SKM-1 (cell line): Measurements from ENCODE around the gene EGFL7.

Experiments
- DNase-seq: peaks from one replicate; lab custom pipeline; 2025; ENCODE audit not compliant: unreplicated experiment; lab: John Stamatoyannopoulos, UW

EGFL7 gene

GRCh38 chr9:136658849-136659535 lies 3.7 kb upstream of the EGFL7 start:
- no peak for DNase-seq

DNA sequence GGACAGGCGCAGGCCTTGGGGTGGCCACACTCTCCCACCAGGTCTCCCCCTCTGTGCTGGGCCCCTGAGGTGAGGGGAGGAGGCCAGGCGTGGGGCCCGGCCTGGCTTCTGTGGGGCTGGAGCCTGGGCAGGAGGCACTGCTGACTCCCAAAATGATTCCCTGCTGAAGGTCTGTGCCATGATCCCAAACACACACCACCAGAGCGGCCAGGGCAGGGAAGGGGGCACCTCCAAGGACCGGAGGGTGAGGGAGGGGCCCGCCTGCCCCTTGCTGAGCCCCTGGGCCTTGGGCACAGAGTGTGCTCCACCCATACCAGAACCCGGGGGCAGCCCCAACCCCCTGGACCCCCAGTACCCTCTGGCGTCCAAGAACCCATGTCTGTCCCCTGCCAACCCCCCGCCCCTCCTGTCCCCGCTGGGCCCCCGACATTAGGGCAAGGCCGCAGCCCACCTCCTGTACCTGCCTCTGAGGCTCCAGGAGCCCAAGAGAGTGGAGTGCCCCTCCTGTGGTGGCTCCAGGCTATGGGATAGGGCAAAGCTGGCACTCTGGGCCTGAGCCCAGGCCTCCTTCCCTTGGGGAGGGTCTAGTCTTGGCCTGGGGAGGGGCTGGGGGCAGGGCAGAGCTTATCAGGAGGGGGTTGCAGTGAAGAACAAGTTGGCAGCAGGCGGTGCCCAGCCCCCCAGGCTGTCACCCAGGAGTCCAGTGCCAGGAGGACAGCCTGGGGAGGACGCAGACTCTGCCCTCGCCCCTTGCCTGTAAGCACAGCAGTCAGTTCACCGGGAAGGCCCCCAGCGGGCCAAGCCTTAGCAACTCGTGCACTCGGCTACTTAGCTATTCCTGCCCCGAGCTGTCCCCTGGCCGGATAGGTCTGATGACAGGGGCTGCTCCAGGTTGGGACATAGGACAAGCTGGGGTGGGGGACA lies 2.6 kb upstream of the EGFL7 start:
- no peak for DNase-seq

- no peak for DNase-seq
These were observed 1.7 kb upstream of the EGFL7 start for GRCh38 chr9:136660971-136661550.

DNA sequence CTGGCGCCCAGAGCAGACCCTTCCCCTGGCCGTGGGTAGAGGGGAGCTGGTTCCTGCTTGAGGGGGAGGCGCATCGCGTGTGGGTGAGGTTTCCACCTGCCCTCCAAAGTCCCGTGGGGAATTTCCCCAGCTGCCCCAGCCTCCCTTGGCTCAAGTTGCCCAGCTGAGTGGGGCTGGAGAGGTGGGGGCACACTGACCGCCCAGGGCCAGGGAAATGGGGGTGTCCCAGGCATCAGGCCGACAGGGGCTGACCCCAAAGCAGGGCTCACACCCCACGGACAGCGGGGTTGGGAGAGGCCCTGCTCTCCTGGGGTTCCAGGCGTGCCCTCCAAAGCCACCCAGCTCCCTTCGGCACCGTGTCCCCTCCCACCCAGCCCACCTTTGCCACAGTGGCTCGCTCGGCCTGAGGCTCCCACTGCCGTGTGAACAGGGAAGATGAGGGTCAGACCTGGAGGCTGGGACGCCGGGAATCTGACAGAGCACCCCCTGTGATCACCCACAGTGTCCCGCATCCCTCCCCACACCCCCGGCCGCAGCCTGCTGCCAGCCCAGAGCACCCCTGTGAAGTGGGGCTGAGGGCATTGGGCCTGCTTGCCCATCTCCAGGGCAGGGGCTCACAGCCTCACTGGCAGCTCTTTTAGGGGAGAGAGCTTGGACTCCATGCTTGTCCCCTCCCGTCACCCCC lies 933 bp upstream of the EGFL7 start:
- DNase-seq = no peak

GRCh38 chr9:136662326-136662655 lies 425 bp upstream of the EGFL7 start:
- no peak for DNase-seq

- DNase-seq = no peak
These were observed 1.5 kb downstream of the EGFL7 start for GRCh38 chr9:136664000-136664915.

DNA sequence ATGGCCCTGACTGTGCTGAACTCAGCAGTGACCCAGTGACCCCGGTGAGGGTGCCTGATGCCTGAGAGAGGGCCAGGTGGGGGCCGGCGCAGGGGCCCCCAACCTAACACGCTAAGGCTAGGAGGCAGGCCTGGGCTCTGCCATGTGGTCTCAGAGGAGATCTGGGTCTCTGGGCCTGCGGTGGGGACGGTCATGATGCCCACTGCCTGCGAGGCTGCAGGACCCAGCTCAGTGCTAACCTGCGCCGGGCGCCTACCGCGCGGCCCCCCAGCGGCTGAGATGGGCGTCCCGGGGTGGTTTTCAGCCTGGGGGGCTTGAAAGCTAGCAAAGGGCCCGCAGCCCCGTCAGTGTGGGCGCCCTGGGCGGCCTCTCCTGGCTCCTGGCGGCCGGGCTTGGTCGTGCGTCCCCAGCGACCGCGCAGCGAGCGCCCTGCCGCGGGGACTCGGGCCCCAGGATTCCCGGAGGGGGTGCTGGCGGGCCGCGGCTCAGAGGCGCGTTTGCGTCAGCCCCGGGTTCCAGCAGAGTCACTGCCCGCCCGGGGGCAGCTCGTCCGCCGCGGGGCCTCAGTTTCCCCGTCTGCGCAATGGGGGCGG lies 2.5 kb downstream of the EGFL7 start:
- DNase-seq = no peak

- DNase-seq = no peak
These were observed 3.1 kb downstream of the EGFL7 start for GRCh38 chr9:136665704-136666371.

DNA sequence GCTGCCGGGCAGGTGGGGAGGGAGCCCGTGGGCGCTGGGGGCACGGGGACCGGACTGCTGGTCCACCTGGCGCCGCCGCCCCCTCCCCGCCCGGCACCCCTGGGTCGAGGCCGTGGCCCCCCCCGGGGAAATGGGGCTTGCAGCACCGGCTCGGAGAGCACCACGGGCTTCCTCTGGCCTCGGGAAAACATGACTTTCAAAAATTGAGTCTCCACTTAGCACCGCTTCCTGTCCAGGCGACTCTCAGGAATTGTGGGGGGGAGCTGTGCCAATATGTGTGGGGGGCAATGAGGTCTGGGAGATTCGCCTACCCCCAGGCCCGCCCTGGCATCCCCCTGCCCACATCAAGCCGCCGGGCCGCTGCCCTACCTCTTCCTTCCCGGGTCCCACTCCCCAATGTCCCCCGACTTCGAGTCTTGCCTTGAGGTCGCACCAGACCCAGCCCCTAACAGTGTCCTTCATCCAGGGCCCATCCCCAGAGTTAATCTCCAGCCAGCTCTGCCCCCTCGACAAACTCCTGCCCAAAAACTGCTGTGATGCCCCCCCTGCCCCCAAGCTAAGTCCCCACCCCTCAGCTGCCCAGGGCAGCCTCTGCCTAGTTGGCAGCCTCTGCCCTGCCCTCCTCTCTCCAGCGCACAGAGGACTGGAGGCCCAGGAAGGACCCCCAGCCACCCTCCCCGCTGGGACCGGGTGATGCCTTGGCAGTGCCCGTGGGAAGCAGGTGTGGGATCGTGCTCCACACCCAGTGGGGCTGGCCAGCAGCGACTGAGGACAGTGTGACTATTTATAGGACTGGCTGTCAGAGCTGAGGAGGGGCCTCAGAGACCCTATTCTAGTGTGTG lies 3.9 kb downstream of the EGFL7 start:
- no peak for DNase-seq

DNA sequence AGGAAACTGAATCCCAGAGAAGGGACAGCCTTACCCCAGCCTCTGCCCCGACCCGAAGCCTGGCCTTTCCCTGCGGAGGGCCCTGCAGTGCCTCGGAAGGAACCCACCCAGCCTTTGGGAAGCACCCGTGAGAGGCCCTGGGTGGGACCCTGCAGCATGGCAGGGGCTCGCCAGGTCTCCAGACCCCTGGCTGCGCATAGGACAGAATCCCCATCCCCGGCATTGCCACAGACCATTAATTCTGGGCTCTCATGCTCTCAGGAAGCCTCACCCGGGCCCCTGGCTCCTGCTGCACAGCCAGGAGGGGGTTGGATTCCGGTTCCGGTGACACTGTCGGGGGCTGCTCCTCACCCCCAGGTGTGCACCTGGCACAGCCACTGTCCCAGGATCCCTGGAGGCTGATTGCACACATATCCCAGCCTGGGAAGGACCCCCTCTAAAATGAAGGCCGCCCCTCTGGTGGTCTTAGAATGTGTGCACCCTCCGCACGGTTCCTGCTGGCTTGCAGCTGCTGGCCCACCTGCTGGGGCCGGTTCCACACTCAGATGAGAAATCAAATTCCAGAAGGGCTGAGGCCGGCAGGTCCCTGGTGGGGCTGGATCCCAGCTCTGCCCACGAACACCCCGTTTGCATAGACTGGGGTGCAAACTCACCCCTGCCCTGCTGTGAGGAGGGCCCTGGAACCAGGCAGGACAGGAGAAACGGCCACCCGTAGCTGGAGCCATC lies 4.7 kb downstream of the EGFL7 start:
- no peak for DNase-seq

- DNase-seq = no peak
These were observed 5.4 kb downstream of the EGFL7 start for GRCh38 chr9:136667940-136668760.

DNA sequence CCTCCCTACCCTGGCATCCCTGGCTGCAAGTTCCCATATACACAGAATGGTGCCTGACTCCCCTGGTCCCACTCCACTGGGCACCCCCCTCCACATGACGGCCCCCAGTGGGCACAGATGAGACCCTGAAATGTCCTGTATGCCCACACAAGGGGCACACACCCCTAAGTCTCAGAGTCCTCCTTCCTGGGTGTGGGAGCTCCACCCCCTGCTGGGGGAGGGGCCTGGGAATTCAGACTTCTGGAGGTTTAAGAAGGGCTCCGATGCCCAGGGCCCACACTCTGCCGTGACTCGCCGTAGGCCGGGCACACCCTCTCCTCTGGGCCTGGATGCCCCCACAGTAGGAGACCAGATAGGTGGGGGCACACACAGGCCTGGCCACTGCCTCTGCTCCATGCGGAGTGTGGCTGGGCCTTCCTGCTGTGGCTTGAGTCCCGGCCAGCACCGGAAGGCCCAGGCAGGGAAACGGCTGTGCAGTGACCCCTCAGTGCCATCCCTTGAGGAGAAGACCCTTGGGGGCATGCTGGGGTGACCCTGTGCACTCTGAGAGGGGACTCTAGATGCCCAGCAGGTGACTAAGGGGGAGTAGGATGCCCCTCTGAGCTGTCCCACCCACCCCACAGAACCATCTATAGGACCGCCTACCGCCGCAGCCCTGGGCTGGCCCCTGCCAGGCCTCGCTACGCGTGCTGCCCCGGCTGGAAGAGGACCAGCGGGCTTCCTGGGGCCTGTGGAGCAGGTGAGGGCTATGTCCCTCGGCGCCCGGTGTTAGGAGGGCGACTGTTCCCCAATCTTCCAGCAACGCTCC lies 6.5 kb downstream of the EGFL7 start:
- no peak for DNase-seq

DNA sequence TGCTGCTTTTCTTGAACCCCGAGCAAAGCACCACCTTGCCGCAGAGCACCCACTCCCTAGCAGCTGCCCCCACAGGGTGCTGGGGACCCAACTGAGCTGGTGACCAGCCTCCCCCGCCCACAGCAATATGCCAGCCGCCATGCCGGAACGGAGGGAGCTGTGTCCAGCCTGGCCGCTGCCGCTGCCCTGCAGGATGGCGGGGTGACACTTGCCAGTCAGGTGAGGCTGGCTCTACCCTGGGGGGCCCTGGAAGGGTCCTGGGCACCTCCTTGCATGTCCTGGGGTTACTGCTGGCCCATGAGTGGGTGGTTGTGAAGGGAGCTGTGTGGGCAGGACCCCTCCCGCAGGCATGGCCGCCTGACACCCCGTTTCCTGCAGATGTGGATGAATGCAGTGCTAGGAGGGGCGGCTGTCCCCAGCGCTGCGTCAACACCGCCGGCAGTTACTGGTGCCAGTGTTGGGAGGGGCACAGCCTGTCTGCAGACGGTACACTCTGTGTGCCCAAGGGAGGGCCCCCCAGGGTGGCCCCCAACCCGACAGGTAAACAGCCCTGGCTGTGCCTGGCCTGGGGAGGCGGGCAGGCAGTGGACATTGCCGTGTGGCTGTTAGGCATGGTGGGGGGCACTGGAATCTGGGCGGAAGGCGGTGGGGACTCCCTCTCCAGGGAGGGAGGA lies 7.2 kb downstream of the EGFL7 start:
- no peak for DNase-seq

- no peak for DNase-seq
These were observed 8.0 kb downstream of the EGFL7 start for GRCh38 chr9:136670576-136671253.

DNA sequence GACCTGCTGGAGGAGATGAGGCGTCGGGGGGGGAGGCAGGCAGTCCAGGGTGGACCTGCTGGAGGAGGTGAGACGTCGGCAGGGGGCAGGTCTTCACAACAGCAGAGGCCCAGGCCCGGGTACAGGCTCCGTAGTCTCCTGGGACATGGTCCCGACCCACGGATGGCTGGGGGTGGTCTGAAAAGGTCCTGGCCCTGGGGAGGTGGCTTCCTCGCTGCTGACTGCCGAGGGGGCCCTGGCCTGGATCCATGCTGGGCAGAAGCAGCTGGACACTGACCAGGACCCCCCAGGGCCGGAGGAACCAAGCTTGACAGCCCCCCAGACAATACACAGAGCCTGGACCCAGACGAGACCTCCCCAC lies 8.5 kb downstream of the EGFL7 start:
- DNase-seq = no peak
